Right lobe of liver (tissue), 6 donors: Measurements from ENCODE around the gene RPUSD4. TPM values are rescaled to one million over a fixed set of nuclear protein-coding genes. Genes with fewer than 3 reads are reported as not detected.

Source experiments
- ATAC-seq, 4 donors: fragments of 200-7000 bp; cut with Tn5 transposase; one replicate each; pipeline ENCODE4 v1.9.1; 2020; ENCODE audit warnings: mild to moderate bottlenecking in 4 of 4, moderate library complexity in 4 of 4
- DNase-seq, 3 donors: peaks; one replicate each; pipeline ENCODE4 v3.0.0-alpha.2; 2020
- H3K27ac ChIP-seq, 3 donors: fragments of 200-600 bp; one replicate each; pipeline ENCODE4 v1.8.0; 2022
- H3K27me3 ChIP-seq, 2 donors: fragments of 200-600 bp; one replicate each; pipeline ENCODE4 v1.8.0; 2022
- H3K36me3 ChIP-seq, 4 donors: fragments of 200-600 bp; sonication (generic) in 1 of 4; one replicate each; pipeline versions ENCODE4 v1.5.1 to v1.8.0; 2017 to 2022; ENCODE audit warnings: control low read depth in 1 of 4
- H3K4me1 ChIP-seq, 4 donors: fragments of 200-600 bp; sonication (generic) in 1 of 4; one replicate each; pipeline versions ENCODE4 v1.5.1 to v1.8.0; 2017 to 2022; ENCODE audit warnings: control low read depth in 1 of 4
- H3K4me3 ChIP-seq, 3 donors: fragments of 200-600 bp; one replicate each; pipeline ENCODE4 v1.8.0; 2022
- H3K9me3 ChIP-seq, 4 donors: fragments of 200-600 bp; sonication (generic) in 1 of 4; one replicate each; pipeline versions ENCODE4 v1.5.1 to v1.8.0; 2017 to 2022; ENCODE audit warnings: control low read depth in 1 of 4
- POLR2A ChIP-seq: fragments of 450-650 bp; IDR thresholded peaks from one replicate; pipeline ENCODE4 v1.6.1; 2017; ENCODE audit warnings: antibody characterized with exemption, mild to moderate bottlenecking
- WGBS: methylation state at CpG from one replicate; pipeline ENCODE4 v1.1.6; 2018; ENCODE audit warnings: low coverage, low lambda C conversion rate; ENCODE audit not compliant: insufficient coverage; ENCODE audit errors: missing lambda C conversion rate; 5-methylcytosine and 5-hydroxymethylcytosine counted together
- intact Hi-C, 2 donors: fragments of 100-400 bp; cut with DNase I; formaldehyde crosslinking; loops; one replicate each; pipeline versions ENCODE4 v1.11.2 to v1.14.1; 2022
- total RNA-seq, 6 experiments: library from RNA; depleted of rRNA in 2 of 6; stranded (reverse); fragments of >200 nt in 2 of 6; fragmentation: NEBNext Ultra II Directional in 3 of 6; extraction: Animal tissue kit (Norgen Biotek cat#: 25700) in 3 of 6; gene quantifications; one replicate each; pipeline versions ENCODE4 v1.1.0 to v1.2.4, GENCODE V29; 2016 to 2023
- TF ChIP-seq, protein P1 (sequence below), 4 donors: fragments of 200-600 bp in 3 of 4; fragments of 450-650 bp in 1 of 4; IDR thresholded peaks; one replicate each; pipeline versions ENCODE4 v1.5.1 to v1.8.0; 2016 to 2022; ENCODE audit warnings: antibody characterized with exemption in 4 of 4, mild to moderate bottlenecking in 2 of 4
- donor health status: DM: no; HTN: yes; CAD: no.
- donor health status: DM: no; HTN: no; CAD: no.
- donor health status: DM: no; HTN: no; CAD: no.
- donor health status: DM: no; HTN: yes; CAD: no.
- donor health status: DM: no; HTN: yes; CAD: no.

The RPUSD4 gene
- total RNA-seq, 6 experiments from 2014 or later, result 12.8 to 18.5 (median 14.2) TPM

DNA sequence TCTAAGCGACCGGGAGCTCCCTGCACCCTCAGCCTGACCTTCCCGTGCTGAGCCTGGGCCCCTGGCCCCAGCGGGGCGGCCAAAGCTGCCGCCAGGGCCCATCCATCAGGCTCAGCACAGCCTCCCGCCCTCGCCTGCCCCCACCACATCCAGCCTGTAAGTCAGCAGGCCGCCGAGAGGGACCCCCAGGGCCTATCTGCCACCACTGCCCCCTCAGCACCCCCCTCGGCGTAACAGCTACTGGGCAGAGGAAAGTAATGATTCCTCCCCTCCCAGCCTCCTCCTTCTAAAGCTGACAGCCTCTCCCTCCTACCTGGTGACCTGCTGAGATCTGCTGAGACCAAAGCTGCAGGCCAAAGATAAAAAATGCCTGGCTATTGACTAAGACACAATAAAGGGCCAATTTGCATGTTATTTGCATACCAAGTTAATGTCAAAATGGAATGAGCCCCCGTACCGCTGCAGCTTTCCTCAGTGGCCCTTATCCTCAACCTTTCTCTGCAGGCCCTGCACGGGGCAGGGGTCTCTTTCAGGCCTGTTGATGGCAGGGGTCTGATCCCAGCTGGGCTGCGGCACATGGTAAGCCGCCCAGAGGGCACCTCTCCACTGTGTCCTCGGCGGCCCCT is 51.6 kb downstream of the RPUSD4 start:
- no peak overlapping the region for H3K4me3 ChIP-seq
- H3K27ac ChIP-seq, result no peak overlapping the region
- no peak for ATAC-seq
- intact Hi-C loops, result no loop called here
- H3K27me3 ChIP-seq, result no peaks in the 10 kb centered on the region
- 89% methylated on average over 10 of the region's 19 CpGs for WGBS
- no peaks in the 10 kb centered on the region for H3K4me1 ChIP-seq
- H3K36me3 ChIP-seq, result no peaks in the 10 kb centered on the region
- TF ChIP-seq, protein P1, sequence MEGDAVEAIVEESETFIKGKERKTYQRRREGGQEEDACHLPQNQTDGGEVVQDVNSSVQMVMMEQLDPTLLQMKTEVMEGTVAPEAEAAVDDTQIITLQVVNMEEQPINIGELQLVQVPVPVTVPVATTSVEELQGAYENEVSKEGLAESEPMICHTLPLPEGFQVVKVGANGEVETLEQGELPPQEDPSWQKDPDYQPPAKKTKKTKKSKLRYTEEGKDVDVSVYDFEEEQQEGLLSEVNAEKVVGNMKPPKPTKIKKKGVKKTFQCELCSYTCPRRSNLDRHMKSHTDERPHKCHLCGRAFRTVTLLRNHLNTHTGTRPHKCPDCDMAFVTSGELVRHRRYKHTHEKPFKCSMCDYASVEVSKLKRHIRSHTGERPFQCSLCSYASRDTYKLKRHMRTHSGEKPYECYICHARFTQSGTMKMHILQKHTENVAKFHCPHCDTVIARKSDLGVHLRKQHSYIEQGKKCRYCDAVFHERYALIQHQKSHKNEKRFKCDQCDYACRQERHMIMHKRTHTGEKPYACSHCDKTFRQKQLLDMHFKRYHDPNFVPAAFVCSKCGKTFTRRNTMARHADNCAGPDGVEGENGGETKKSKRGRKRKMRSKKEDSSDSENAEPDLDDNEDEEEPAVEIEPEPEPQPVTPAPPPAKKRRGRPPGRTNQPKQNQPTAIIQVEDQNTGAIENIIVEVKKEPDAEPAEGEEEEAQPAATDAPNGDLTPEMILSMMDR (IDR thresholded peaks at IDR 0.05), result no peak
- TF ChIP-seq POLR2A, result no peak
- peak in 1 of 3 donors; percentile 36 for DNase-seq
- H3K9me3 ChIP-seq, result no peaks in the 10 kb centered on the region

DNA sequence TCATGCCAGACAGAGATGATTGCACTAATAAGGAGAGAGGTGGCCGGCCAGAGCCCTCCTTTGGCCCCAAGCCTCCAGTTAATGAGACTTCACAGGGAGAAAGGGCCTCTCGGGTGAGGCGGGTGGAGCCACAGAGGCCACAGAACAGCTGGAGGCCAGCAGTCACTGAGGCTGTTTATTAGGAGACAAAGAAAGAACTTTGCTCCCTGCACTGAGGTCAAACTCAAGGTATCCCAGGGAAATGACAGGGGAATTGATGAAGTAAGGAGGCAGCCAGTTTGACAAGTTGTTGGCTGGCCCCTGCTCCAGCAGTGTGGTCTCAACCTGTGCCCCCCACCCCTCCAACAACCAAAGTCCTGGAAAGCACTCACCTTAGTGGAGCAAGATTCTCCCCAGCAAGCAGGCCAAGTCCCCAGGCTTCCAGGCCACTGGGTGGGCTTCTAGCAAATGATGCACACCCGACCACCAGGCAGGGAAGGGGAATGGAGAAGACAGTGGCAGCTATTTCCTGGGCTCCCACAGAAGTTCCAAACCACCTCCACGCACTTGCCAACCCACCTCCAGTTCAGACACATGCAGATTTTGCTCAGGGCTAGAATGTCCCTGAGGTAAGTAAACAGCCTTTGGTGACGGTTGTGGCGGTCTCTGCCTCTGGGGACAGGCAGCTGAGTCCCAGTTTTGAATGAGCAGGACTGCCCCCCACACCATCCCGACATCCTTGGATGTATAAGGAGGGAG is 53.2 kb downstream of the RPUSD4 start:
- Histone ChIP-seq H3K4me1 (no peaks in the 10 kb centered on the region), H3K9me3 (no peaks in the 10 kb centered on the region), H3K36me3 (no peaks in the 10 kb centered on the region), H3K4me3 (no peak overlapping the region), H3K27me3 (no peaks in the 10 kb centered on the region), H3K27ac (no peak overlapping the region)
- ATAC-seq (peak in 2 of 4 donors; percentile 27 to 38), DNase-seq (peak in 1 of 3 donors; percentile 26)
- 72% methylated on average over 4 of the region's 8 CpGs for WGBS
- TF ChIP-seq, protein P1 (IDR thresholded peaks at IDR 0.05), result no peak
- TF ChIP-seq POLR2A, result no peak
- intact Hi-C loops, result no loop called here

DNA sequence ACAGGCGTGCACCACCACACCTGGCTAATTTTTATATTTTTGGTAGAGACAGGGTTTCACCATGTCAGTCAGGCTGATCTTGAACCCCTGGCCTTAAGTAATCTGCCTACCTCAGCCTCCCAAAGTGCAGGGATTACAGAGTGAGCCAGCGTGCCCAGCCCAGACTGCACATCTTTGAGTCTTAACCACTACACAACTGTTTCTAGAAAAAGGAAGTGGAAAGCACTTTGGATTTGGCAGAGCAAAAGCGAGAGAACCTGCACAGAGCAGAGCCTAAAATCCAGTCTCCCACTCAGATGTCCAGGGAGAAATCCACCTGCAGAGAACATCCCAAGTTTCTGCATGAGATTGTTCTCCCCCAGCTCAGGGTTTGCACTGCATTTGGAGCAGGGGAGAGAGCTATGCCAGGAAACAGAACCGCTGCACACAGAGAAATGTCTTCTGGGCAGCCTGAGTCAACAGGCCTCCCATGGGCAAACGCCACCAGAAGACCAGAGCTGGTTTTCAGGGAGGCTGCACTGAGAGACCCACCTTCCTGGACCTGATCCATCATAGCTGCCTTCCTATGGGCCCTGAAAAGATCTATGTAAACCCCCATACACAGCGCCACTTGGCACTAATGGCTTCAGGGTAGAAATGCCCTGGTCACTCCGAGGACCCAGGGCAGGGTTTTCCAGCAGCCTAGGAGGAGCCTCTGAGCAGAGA is 54.0 kb downstream of the RPUSD4 start:
- no peaks in the 10 kb centered on the region for H3K9me3 ChIP-seq
- no peaks in the 10 kb centered on the region for H3K27me3 ChIP-seq
- DNase-seq, result peak in 1 of 3 donors; percentile 29
- no peaks in the 10 kb centered on the region for H3K4me1 ChIP-seq
- intact Hi-C loops, result no loop called here
- TF ChIP-seq, protein P1 (IDR thresholded peaks at IDR 0.05), result no peak
- no peak for TF ChIP-seq POLR2A
- H3K27ac ChIP-seq, result no peak overlapping the region
- ATAC-seq, result no peak
- H3K4me3 ChIP-seq, result no peak overlapping the region
- 86% methylated on average over 2 of the region's 7 CpGs for WGBS
- H3K36me3 ChIP-seq, result no peaks in the 10 kb centered on the region

DNA sequence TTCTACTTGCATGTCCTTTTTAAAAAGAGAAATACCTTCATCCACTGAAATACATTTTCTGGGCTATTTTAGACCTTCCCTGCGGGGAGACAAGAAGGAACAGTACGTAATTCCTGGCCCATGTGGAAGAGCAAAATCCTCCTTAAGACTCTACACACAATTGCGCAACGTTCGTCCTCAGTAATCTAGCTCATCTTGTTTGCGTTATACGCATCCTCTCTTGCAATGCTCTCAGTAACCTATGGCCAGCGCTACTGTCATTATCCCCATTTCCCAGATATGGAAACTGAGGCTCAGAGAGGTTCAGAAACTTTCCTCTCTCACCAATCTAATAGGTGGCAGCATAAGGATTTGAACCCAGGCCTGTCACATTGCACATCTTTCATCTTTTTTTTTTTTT is 54.6 kb downstream of the RPUSD4 start:
- 90% methylated on average over 7 of the region's 8 CpGs for WGBS
- Histone ChIP-seq H3K27me3 (no peaks in the 10 kb centered on the region), H3K4me3 (no peak overlapping the region), H3K27ac (no peak overlapping the region), H3K4me1 (no peaks in the 10 kb centered on the region), H3K9me3 (no peaks in the 10 kb centered on the region), H3K36me3 (no peaks in the 10 kb centered on the region)
- ATAC-seq, result no peak
- no peak for DNase-seq
- TF ChIP-seq, protein P1 (IDR thresholded peaks at IDR 0.05), result no peak
- no peak for TF ChIP-seq POLR2A
- intact Hi-C loops, result no loop called here
